ENCODE results near the gene HAAO.

HAAO gene

DNA sequence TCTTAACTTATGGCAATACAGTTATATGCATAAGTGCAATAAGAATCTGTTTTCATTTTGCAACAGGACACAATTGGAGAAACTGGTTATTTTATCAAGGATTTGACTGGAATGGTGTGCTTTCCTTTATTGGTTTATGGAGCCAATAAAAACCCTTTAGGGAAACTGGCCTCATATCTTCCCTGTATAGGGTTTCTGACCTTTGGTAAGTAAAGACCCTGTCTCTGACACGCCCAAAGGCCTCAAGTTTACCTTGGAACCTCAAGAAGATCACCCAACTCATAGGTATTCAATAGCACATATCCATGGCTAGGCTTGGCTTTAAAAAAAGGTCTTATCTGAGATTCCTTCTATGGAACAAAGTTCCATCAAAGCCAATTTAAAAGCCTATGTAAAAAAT is 11.2 kb downstream of the HAAO start:
- no peak for DNase-seq
- H3K27me3 ChIP-seq = no peaks in the 10 kb centered on the region
- H3K4me3 ChIP-seq (ENCODE audit: low read depth, low read length) = no peak overlapping the region
- TF ChIP-seq, protein P1, sequence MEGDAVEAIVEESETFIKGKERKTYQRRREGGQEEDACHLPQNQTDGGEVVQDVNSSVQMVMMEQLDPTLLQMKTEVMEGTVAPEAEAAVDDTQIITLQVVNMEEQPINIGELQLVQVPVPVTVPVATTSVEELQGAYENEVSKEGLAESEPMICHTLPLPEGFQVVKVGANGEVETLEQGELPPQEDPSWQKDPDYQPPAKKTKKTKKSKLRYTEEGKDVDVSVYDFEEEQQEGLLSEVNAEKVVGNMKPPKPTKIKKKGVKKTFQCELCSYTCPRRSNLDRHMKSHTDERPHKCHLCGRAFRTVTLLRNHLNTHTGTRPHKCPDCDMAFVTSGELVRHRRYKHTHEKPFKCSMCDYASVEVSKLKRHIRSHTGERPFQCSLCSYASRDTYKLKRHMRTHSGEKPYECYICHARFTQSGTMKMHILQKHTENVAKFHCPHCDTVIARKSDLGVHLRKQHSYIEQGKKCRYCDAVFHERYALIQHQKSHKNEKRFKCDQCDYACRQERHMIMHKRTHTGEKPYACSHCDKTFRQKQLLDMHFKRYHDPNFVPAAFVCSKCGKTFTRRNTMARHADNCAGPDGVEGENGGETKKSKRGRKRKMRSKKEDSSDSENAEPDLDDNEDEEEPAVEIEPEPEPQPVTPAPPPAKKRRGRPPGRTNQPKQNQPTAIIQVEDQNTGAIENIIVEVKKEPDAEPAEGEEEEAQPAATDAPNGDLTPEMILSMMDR (IDR thresholded peaks at IDR 0.05; ENCODE audit: low read depth, low read length) = no peak
- 0 out of 2 replicates have a peak, but pooled peaks cover 4% of the 10 kb centered on the region for H3K9me3 ChIP-seq
- no peaks in the 10 kb centered on the region for H3K4me1 ChIP-seq
- no peaks in the 10 kb centered on the region for H3K36me3 ChIP-seq

DNA sequence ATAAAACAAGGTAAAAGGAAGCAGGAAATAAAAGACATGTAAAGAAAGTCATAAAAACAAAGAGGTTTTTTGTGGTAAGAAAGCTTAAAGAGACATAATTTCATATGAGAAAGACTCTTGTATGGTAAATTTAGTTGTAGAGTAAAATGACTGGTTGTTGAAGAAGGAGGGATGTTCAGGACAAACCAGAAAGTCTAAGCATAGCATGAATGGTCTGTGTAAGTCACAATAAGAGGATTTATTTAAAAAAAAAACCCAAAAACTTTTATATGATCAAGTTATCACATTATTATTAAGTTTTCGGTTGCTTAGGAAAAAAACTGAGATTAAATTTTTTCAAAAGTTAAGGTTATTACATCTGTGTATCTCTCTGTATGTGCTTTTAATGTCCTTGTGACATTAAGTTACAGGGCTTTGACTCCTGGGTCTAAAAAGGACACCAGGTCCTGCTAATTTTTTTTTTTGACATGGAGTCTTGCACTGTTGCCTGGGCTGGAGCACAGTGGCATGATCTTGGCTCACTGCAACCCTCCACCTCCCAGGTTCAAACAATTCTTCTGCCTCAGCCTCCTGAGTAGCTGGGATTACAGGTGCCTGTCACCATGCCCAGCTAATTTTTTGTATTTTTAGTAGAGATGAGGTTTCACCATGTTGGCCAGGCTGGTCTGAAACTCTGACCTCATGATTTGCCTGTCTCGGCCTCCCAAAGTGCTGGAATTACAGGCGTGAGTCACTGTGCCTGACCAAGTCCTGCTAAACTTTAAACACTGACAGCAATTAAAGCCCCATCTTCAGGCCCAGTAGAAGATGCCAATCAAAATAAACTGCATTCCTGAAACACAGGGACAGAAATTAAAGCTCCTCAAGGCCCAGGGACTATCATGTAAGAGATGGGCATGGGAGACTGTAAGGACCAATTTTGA is 14.2 kb downstream of the HAAO start:
- Histone ChIP-seq H3K9me3 (0 out of 2 replicates have a peak, but pooled peaks cover 4% of the 10 kb centered on the region), H3K27me3 (no peaks in the 10 kb centered on the region), H3K36me3 (no peaks in the 10 kb centered on the region), H3K4me3 (ENCODE audit: low read depth, low read length) (no peak overlapping the region), H3K4me1 (no peaks in the 10 kb centered on the region)
- no peak for DNase-seq
- TF ChIP-seq, protein P1 (IDR thresholded peaks at IDR 0.05; ENCODE audit: low read depth, low read length) = no peak

- no peak for DNase-seq
Measured at GRCh38 chr2:42775810-42776209, 16.6 kb downstream of the HAAO start.

DNA sequence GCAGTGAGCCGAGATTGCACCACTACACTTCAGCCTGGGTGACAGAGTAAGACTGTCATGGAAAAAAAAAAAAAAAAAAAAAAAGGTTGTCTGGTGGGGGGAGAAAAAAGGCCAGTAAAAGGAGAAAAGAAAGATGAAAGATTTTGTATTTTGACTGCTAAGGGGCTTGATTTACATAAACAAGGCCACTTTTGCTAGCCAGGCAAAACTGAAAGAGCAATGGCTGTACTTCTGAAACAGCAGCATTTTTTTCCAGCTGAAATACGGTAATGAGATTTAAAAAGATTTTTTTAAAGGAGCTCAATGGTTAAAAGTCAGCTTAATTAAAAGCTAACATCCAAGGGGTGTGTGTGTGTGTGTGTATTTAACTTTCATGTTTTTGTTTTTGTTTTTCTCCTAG is 17.2 kb downstream of the HAAO start:
- H3K9me3 ChIP-seq = 0 out of 2 replicates have a peak, but pooled peaks cover 4% of the 10 kb centered on the region
- no peak overlapping the region for H3K4me3 ChIP-seq (ENCODE audit: low read depth, low read length)
- TF ChIP-seq, protein P1 (IDR thresholded peaks at IDR 0.05; ENCODE audit: low read depth, low read length) = no peak
- DNase-seq = no peak
- no peaks in the 10 kb centered on the region for H3K4me1 ChIP-seq
- H3K27me3 ChIP-seq = no peaks in the 10 kb centered on the region
- no peaks in the 10 kb centered on the region for H3K36me3 ChIP-seq

More at GRCh38 chr2:42775810-42776209, 16.6 kb downstream of the HAAO start:
- Histone ChIP-seq H3K9me3 (0 out of 2 replicates have a peak, but pooled peaks cover 4% of the 10 kb centered on the region), H3K4me1 (no peaks in the 10 kb centered on the region), H3K36me3 (no peaks in the 10 kb centered on the region), H3K27me3 (no peaks in the 10 kb centered on the region), H3K4me3 (ENCODE audit: low read depth, low read length) (no peak overlapping the region)
- TF ChIP-seq, protein P1 (IDR thresholded peaks at IDR 0.05; ENCODE audit: low read depth, low read length) = no peak

- Histone ChIP-seq H3K9me3 (no peaks in the 10 kb centered on the region), H3K4me1 (no peaks in the 10 kb centered on the region; the same call in 1 of the 2 replicates), H3K27me3 (no peaks in the 10 kb centered on the region), H3K36me3 (no peaks in the 10 kb centered on the region), H3K4me3 (ENCODE audit: low read depth, low read length) (no peak overlapping the region)
- no peak for DNase-seq
- TF ChIP-seq, protein P1 (IDR thresholded peaks at IDR 0.05; ENCODE audit: low read depth, low read length) = no peak
Measured at GRCh38 chr2:42771546-42772153, 20.7 kb downstream of the HAAO start.
